GM23248 (cell line): ENCODE data around the gene ABCG5. TPM values are rescaled to one million over a fixed set of nuclear protein-coding genes. Genes with fewer than 3 reads are reported as not detected.

Experiments used
- DNase-seq: peaks from one replicate; pipeline ENCODE4 v3.0.0-alpha.2; 2015
- H2AFZ ChIP-seq: fragments of 200-600 bp; sonication (generic); 2 replicates; pipeline ENCODE4 v1.6.1; 2016; ENCODE audit warnings: antibody characterized with exemption
- H3F3A ChIP-seq: fragments of 200-600 bp; sonication (generic); 2 replicates; pipeline ENCODE4 v1.6.1; 2016; ENCODE audit warnings: mild to moderate bottlenecking, antibody characterized with exemption, mixed run types; ENCODE audit not compliant: insufficient read depth
- H3K27ac ChIP-seq: fragments of 200-600 bp; sonication (generic); 2 replicates; pipeline ENCODE4 v1.5.1; 2016; ENCODE audit warnings: mild to moderate bottlenecking
- H3K27me3 ChIP-seq: fragments of 200-600 bp; sonication (generic); replicated peaks from 2 replicates; pipeline ENCODE4 v1.6.1; 2016; ENCODE audit warnings: mild to moderate bottlenecking; ENCODE audit not compliant: insufficient read depth
- H3K36me3 ChIP-seq: fragments of 200-600 bp; sonication (generic); 2 replicates; pipeline ENCODE4 v1.6.1; 2016; ENCODE audit warnings: low read depth, mild to moderate bottlenecking
- H3K4me1 ChIP-seq: fragments of 200-600 bp; sonication (generic); 2 replicates; pipeline ENCODE4 v1.6.1; 2016; ENCODE audit warnings: mild to moderate bottlenecking; ENCODE audit not compliant: insufficient read depth
- H3K4me2 ChIP-seq: fragments of 200-600 bp; sonication (generic); one replicate; pipeline ENCODE4 v1.6.1; 2016; ENCODE audit warnings: mild to moderate bottlenecking; ENCODE audit not compliant: unreplicated experiment
- H3K4me3 ChIP-seq: fragments of 200-600 bp; sonication (generic); 2 replicates; pipeline ENCODE4 v1.5.1; 2016; ENCODE audit warnings: mild to moderate bottlenecking
- H3K79me2 ChIP-seq: fragments of 200-600 bp; sonication (generic); 2 replicates; pipeline ENCODE4 v1.6.1; 2016; ENCODE audit warnings: mild to moderate bottlenecking; ENCODE audit not compliant: insufficient read depth
- H3K9ac ChIP-seq: fragments of 200-600 bp; sonication (generic); 2 replicates; pipeline ENCODE4 v1.6.1; 2016; ENCODE audit warnings: mild to moderate bottlenecking
- H3K9me2 ChIP-seq: fragments of 200-600 bp; sonication (generic); 2 replicates; pipeline ENCODE4 v1.6.1; 2016; ENCODE audit warnings: mixed run types, mild to moderate bottlenecking, moderate library complexity; ENCODE audit not compliant: insufficient read depth
- H3K9me3 ChIP-seq: fragments of 200-600 bp; sonication (generic); one replicate; pipeline ENCODE4 v1.6.1; 2017; ENCODE audit warnings: low read depth
- H4K20me1 ChIP-seq: fragments of 200-600 bp; sonication (generic); 2 replicates; pipeline ENCODE4 v1.6.0; 2016; ENCODE audit not compliant: insufficient read depth
- EZH2 ChIP-seq: fragments of 200-600 bp; sonication (generic); IDR thresholded peaks from 2 replicates; pipeline ENCODE4 v1.6.1; 2018; ENCODE audit warnings: antibody characterized with exemption, mild to moderate bottlenecking; ENCODE audit not compliant: insufficient read depth, poor library complexity, severe bottlenecking
- EZH2phosphoT487 ChIP-seq: fragments of 200-600 bp; sonication (generic); IDR thresholded peaks from 2 replicates; pipeline ENCODE4 v1.6.1; 2018; ENCODE audit warnings: antibody characterized with exemption, moderate library complexity, mild to moderate bottlenecking, low read depth; ENCODE audit not compliant: insufficient read depth
- WGBS, 2 experiments: methylation state at CpG; one replicate each; pipeline ENCODE4 v1.1.6; 2015 to 2017; ENCODE audit warnings: low lambda C conversion rate in 2 of 2, low coverage in 1 of 2; ENCODE audit errors: missing lambda C conversion rate in 2 of 2; 5-methylcytosine and 5-hydroxymethylcytosine counted together
- in situ Hi-C: fragments of 300-500 bp; cut with MboI; formaldehyde crosslinking; loops from 2 replicates; pipeline ENCODE4 v1.15.0; 2020
- polyA plus RNA-seq: library from polyadenylated mRNA; unstranded; fragments of >200 nt; fragmentation: Nextera tagmentation; extraction: Ambion mirVana; gene quantifications from 2 replicates; pipeline ENCODE4 v1.2.1, GENCODE V29; 2016
- total RNA-seq: library from RNA; depleted of rRNA; stranded (reverse); fragments of >200 nt; shearing (Covaris generic); gene quantifications from 2 replicates; pipeline ENCODE4 v1.2.3, GENCODE V29; 2014

ABCG5 gene
- total and polyA plus RNA-seq, 2 experiments from 2014 or later, result not detected

DNA sequence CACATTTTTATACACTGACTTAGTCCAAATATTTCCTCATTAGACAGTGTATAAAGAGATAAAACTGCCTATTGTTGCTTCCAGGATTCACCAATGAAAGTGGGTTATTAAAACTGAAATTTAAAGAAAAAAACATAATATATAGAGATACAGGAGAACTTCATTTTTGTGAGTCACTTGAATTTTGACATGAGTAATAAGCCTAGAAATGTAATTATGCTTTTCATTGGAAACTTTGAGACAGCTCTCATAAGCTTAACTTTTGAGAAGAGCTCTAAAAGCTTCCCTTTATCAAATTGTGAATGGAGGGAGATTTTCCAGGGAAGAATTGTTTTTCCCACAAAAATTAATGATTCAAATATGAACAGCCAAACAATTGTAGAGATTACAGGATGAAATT lies 50.7 kb downstream of the ABCG5 start:
- Histone ChIP-seq H3K4me3 (no peak overlapping the region), H3K4me1 (no peaks in the 10 kb centered on the region), H3K79me2 (no peaks in the 10 kb centered on the region), H3K9me3 (no peaks in the 10 kb centered on the region), H4K20me1 (no peaks in the 10 kb centered on the region), H2AFZ (no peak overlapping the region), H3K27me3 (no peaks in the 10 kb centered on the region), H3K4me2 (no peak overlapping the region), H3F3A (no peaks in the 10 kb centered on the region), H3K9ac (no peak overlapping the region), H3K27ac (no peak overlapping the region), H3K36me3 (peaks cover 8% of the 10 kb centered on the region), H3K9me2 (no peaks in the 10 kb centered on the region; the same call in 1 of the 2 replicates)
- TF ChIP-seq EZH2, result no peak
- TF ChIP-seq EZH2phosphoT487, result no peak
- in situ Hi-C loops, result no loop called here
- DNase-seq, result peak; percentile 10

- Histone ChIP-seq H3K4me2 (no peak overlapping the region), H3K36me3 (peaks cover 3% of the 10 kb centered on the region; the same call in 1 of the 2 replicates), H3K27me3 (no peaks in the 10 kb centered on the region), H2AFZ (no peak overlapping the region), H3K9me3 (no peaks in the 10 kb centered on the region), H4K20me1 (no peaks in the 10 kb centered on the region), H3K4me3 (no peak overlapping the region), H3F3A (no peaks in the 10 kb centered on the region), H3K9me2 (no peaks in the 10 kb centered on the region), H3K4me1 (peaks cover 7% of the 10 kb centered on the region; the same call in 1 of the 2 replicates), H3K27ac (no peak overlapping the region), H3K9ac (no peak overlapping the region), H3K79me2 (peaks cover 12% of the 10 kb centered on the region)
- in situ Hi-C loops, result no loop called here
- whole genome bisulfite sequencing, 2 experiments, result 91 to 93% methylated on average over 8 of the region's 8 CpGs
- TF ChIP-seq EZH2 (no peak), EZH2phosphoT487 (no peak)
- no peak for DNase-seq
These were observed 60.4 kb downstream of the ABCG5 start for GRCh38 chr2:43778233-43778632.

DNA sequence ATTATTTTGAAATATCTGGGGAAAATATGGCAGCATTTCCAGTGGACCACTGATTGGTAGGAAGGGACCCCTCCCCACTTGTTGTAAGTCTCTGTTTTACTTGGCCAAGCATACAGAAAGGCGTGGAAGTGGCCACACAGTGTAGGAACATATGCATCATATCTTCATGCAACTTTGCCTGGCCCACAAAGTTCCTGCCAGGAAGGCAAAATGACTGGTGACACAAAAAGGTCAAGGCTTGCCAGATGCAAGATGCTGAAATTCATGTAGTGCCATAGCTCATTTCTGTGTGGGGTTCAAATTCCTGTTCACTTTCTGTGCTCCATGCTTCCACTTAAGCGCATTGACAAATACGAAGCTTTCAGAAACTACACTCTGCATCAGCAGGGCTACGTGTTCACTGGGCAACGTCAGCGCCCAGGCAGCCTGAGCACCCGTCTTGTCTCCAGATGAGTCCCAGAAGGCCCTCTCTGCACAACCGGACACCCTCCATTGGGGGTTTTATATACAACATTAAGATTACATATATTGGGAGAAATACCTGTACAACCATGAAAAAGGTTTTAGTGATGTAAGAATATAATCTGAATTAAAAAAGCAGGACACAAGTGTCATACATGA lies 61.2 kb downstream of the ABCG5 start:
- Histone ChIP-seq H3K4me1 (peaks cover 7% of the 10 kb centered on the region; the same call in 1 of the 2 replicates), H3K9me3 (no peaks in the 10 kb centered on the region), H3F3A (no peaks in the 10 kb centered on the region), H4K20me1 (no peaks in the 10 kb centered on the region), H3K27ac (no peak overlapping the region), H3K4me2 (no peak overlapping the region), H3K9ac (no peak overlapping the region), H3K4me3 (no peak overlapping the region), H3K9me2 (no peaks in the 10 kb centered on the region), H3K79me2 (peaks cover 12% of the 10 kb centered on the region), H3K36me3 (peaks cover 3% of the 10 kb centered on the region; the same call in 1 of the 2 replicates), H3K27me3 (no peaks in the 10 kb centered on the region), H2AFZ (no peak overlapping the region)
- in situ Hi-C loops, result no loop called here
- no peak for DNase-seq
- no peak for TF ChIP-seq EZH2
- no peak for TF ChIP-seq EZH2phosphoT487
- 93 to 97% methylated on average over 8 of the region's 8 CpGs for WGBS, 2 experiments

DNA sequence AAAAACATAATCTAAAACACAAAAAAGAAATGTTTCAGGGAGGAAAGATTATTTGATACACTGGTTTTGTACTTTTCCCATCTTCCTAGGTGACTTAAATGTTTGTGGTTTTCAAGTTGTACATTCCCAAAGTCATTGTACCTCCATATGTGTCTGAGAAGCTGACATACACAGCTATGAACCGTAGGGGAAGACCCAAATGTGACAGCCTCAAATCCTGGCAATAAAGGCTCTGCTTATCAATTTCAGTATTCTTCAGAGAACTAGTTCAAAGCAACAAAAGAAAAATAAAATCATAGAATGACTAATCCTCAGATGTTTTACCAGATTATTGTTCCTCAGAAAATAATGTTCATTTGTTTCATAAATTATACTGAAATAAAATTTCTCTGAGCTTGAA lies 62.3 kb downstream of the ABCG5 start:
- Histone ChIP-seq H3K9me3 (no peaks in the 10 kb centered on the region), H3K27ac (no peak overlapping the region), H3K9ac (no peak overlapping the region), H3K4me2 (no peak overlapping the region), H3K9me2 (no peaks in the 10 kb centered on the region), H2AFZ (no peak overlapping the region), H3K36me3 (peaks cover 3% of the 10 kb centered on the region; the same call in 1 of the 2 replicates), H3K79me2 (peaks cover 12% of the 10 kb centered on the region), H4K20me1 (no peaks in the 10 kb centered on the region), H3K27me3 (no peaks in the 10 kb centered on the region), H3K4me1 (peaks cover 7% of the 10 kb centered on the region; the same call in 1 of the 2 replicates), H3F3A (no peaks in the 10 kb centered on the region), H3K4me3 (no peak overlapping the region)
- no peak for TF ChIP-seq EZH2
- no peak for TF ChIP-seq EZH2phosphoT487
- DNase-seq, result no peak
- WGBS, 2 experiments, result 94 to 100% methylated on average over 1 of the region's 1 CpG
- in situ Hi-C loops, result no loop called here

DNA sequence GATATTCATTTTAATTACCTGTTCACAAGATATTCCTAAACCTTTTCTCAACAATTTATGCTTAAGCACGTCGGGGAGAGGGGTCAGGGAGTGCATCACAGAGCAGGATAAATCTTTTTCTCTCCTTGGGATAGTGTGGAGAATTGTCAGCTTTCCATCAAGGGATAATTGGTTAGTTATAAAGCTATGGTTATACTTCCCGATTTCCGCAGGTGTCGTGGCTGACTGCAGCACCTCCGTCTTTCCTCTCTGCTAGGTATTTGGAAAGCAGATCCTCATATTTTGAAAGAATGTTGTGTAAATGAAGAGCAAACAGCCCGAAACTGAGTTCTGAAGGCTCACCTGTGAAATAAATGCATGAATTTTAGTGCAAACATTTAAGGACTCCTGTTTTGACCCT lies 64.0 kb downstream of the ABCG5 start:
- Histone ChIP-seq H4K20me1 (no peaks in the 10 kb centered on the region), H3K79me2 (peaks cover 12% of the 10 kb centered on the region), H3K36me3 (peaks cover 3% of the 10 kb centered on the region; the same call in 1 of the 2 replicates), H3K4me3 (peak overlapping the region; percentile 90), H3K9ac (peak overlapping the region; percentile 93), H3K27me3 (no peaks in the 10 kb centered on the region), H3F3A (no peaks in the 10 kb centered on the region), H3K9me3 (no peaks in the 10 kb centered on the region), H3K9me2 (no peaks in the 10 kb centered on the region), H2AFZ (peak overlapping the region; percentile 97), H3K4me1 (peaks cover 7% of the 10 kb centered on the region; the same call in 1 of the 2 replicates), H3K27ac (peak overlapping the region; percentile 87), H3K4me2 (peak overlapping the region; percentile 83)
- no peak for DNase-seq
- 34 to 36% methylated on average over 7 of the region's 7 CpGs for WGBS, 2 experiments
- TF ChIP-seq EZH2, result no peak
- TF ChIP-seq EZH2phosphoT487, result no peak
- in situ Hi-C loops, result no loop called here
